ENCODE data around the gene ADIG.

GRCh38 chr20:38588303-38588702 is 7.3 kb downstream of the ADIG start:
- TF ChIP-seq CTCF (IDR thresholded peaks at IDR 0.05; ENCODE audit: control extremely low read depth in 1 of 3, insufficient read depth in 1 of 3, low read depth in 1 of 3, low read length in 3 of 3) (no peak), GABPA (IDR thresholded peaks at IDR 0.05; ENCODE audit: borderline replicate concordance, insufficient read depth, low read length) (no peak), POLR2A (IDR thresholded peaks at IDR 0.05; ENCODE audit: control extremely low read depth in 1 of 2, low read depth in 2 of 2, low read length in 2 of 2) (no peak), SIX5 (IDR thresholded peaks at IDR 0.05; ENCODE audit: low read depth, low read length) (no peak)
